Esophagus muscularis mucosa (tissue), 4 donors: ENCODE data around the gene GOLGA6B.

Experiments
- EP300 ChIP-seq: sonication (generic); formaldehyde crosslinking; IDR thresholded peaks from one replicate; pipeline ENCODE4 v1.6.1; 2017; ENCODE audit warnings: antibody characterized with exemption
- POLR2A ChIP-seq: fragments of 450-650 bp; IDR thresholded peaks from one replicate; pipeline ENCODE4 v1.6.1; 2017; ENCODE audit warnings: antibody characterized with exemption, moderate library complexity, mild to moderate bottlenecking, low read depth
- POLR2AphosphoS5 ChIP-seq, 2 donors: sonication (generic); formaldehyde crosslinking; IDR thresholded peaks; one replicate each; pipeline ENCODE4 v1.6.1; 2017; ENCODE audit warnings: antibody characterized with exemption in 2 of 2
- TF ChIP-seq, protein P1 (sequence below), 3 experiments: fragments of 200-600 bp in 2 of 3; fragments of 450-650 bp in 1 of 3; sonication (generic) in 2 of 3; IDR thresholded peaks; one replicate each; pipeline ENCODE4 v1.5.1; 2017 to 2019; ENCODE audit warnings: antibody characterized with exemption in 3 of 3, mild to moderate bottlenecking in 2 of 3, moderate library complexity in 1 of 3

- TF ChIP-seq, protein P1, sequence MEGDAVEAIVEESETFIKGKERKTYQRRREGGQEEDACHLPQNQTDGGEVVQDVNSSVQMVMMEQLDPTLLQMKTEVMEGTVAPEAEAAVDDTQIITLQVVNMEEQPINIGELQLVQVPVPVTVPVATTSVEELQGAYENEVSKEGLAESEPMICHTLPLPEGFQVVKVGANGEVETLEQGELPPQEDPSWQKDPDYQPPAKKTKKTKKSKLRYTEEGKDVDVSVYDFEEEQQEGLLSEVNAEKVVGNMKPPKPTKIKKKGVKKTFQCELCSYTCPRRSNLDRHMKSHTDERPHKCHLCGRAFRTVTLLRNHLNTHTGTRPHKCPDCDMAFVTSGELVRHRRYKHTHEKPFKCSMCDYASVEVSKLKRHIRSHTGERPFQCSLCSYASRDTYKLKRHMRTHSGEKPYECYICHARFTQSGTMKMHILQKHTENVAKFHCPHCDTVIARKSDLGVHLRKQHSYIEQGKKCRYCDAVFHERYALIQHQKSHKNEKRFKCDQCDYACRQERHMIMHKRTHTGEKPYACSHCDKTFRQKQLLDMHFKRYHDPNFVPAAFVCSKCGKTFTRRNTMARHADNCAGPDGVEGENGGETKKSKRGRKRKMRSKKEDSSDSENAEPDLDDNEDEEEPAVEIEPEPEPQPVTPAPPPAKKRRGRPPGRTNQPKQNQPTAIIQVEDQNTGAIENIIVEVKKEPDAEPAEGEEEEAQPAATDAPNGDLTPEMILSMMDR (IDR thresholded peaks at IDR 0.05): no peak
- TF ChIP-seq EP300 (no peak), POLR2A (no peak), POLR2AphosphoS5 (IDR thresholded peaks at IDR 0.05) (no peak)
Observed at GRCh38 chr15:72604794-72605193, 49.7 kb upstream of the GOLGA6B start.
